GM18517 (cell line): Measurements from ENCODE around the gene MUCL3.
"Not testable (repeated sequence)": the region's sequence is repeated elsewhere in the genome, so short reads cannot be mapped to it uniquely, and the experiment has no call there.

Experiments used
- ATAC-seq: cut with Tn5 transposase; IDR thresholded peaks from one replicate; pipeline ENCODE4 v1.9.1; 2021; ENCODE audit warnings: mild to moderate bottlenecking, moderate library complexity; ENCODE audit not compliant: unreplicated experiment

Gene MUCL3

DNA sequence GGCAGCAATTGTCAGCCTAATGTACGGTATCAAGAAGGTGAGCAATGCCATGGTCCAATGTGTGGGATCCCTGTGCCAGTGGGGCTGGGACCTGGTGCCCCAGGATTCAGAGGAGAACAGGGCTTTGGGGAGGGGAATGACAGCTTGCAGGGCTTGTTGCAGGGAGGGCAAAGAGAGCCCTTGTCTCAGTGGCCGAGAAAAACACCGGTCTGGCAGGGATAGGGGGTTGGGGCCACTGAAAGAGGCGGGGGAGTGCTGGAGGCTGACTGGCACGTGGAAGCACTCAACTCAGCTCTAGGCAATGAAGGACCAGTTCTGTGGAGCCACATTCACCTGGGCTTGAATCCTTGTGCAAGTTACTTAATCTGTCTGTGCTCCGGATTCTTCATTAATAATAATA is 3.5 kb upstream of the MUCL3 start:
- ATAC-seq, result no peak

DNA sequence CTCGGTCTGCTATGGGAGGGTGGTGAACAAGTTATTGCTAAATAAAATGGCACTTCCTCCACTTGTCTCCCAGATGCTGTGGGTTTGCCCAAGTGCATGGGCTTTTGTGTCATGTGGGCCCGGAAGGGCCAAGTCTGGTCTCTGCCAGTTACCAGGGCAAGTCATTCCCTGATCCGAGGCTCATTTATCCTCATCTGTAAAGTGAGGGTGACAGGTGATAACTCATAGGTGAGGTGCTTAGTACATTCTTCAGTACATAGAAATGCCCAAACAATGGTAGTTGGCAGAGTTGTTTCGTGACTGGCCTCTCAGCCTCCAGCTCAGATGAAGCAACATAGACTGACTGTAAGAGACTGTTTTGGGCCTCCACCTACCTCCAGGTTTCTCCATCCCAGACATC is 2.0 kb upstream of the MUCL3 start:
- ATAC-seq, result no peak

DNA sequence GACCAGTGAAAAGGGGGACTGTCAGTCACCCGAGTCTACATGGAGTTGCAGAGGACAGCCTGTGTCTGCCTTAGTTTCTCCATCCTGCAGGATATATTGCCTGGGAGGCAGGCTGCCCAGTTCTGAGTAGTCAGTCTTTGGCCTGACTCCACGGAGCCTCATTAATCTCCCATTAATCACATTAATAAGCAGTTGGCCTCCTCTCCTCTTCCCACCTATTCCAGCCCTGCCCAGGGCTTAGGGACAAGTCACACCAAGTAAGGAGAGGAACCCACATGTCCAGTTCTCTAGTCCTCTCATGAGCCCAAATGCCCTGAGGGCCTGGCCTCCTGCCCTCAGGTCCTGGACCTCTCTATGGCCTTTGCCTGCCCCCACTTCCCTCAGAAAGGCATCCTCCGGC is 1.3 kb upstream of the MUCL3 start:
- no peak for ATAC-seq

DNA sequence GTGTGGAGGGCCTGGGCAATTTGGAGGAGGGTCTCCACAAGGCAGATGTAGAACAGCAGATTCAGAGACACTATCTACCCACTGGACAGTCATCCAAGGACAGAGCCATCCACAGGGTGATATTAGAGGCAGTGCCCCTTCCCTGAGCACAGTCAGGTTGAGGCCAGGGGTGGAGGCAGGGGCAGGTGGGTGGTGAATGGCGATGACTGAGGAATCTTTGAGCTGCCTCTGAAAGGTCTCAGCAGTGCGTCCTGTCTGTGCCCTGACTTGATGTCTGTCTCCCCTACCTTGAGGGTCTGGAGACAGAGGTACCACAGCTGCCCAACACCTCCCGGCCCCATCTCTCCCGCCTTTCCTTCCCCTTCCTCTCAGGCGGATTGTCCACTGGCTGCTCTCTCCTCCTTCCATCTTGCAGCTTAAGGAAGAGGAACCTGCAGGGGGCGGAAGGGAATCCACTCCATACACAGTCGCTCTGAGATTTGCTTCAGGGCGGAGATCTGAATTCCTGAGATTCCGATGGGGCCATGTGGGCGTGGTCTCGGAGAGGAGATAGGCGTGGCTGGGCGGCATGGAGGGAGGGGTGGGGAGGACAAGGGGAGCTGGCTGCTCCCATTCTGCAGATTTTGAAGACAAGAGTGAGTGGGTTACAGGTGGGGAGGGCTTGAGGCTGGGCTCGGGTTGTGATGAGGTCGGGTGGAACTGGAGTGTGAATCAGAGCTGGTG is 1.7 kb downstream of the MUCL3 start:
- ATAC-seq, result no peak

DNA sequence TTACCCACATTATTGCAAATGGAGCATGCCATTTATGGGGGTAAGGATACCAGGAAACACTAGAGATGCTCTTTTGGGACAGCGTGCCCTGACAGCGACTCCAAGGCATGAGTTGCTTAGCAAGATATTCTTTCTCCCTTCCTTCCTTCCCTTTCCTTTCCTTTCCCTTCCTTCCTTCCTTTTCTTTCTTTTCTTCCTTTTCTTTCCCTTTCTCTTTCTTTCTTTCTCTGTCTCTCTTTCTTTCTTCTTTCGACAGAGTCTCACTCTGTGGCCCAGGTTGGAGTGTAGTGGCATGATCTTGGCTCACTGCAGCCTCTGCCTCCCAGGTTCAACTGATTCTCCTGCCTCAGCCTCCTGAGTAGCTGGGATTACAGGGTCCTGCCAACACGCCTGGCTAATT is 3.3 kb downstream of the MUCL3 start:
- no peak for ATAC-seq

DNA sequence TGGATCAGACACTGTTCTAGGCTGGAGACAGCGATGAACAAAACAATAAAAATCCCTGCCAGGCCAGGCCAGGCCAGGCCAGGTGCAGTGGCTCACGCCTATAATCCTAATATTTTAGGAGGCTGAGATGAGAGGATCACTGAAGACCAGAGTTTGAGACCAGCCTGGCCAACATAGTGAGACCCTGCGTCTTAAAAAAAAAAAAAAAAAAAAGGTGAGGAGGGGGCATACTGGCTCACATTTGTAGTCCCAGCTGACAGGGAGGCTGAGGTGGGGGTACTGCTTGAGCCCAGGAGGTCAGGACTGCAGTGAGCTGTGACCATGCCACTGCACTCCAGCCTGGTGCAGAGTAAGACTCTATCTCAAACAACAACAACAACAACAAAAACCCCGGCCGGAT is 4.5 kb downstream of the MUCL3 start:
- no peak for ATAC-seq

DNA sequence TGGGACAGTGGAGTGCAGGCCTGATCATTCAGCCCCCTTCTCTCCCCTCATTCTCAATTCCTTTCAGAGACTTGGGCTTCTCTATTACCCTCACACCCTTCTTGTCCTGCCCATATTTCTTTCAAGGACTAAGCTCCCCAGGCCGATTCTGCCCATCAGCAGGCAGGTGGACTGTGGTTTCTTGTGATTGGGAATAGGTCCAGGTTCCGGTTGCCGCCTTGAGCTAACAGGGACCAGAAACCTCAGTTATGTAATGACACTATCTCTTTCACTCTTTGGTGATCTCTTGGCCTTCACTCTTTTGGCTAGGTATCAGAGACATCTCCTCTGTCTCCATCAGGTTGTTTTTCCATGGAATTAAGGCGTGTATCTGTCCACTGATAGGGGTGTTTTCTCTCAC is 6.5 kb downstream of the MUCL3 start:
- ATAC-seq, result no peak

DNA sequence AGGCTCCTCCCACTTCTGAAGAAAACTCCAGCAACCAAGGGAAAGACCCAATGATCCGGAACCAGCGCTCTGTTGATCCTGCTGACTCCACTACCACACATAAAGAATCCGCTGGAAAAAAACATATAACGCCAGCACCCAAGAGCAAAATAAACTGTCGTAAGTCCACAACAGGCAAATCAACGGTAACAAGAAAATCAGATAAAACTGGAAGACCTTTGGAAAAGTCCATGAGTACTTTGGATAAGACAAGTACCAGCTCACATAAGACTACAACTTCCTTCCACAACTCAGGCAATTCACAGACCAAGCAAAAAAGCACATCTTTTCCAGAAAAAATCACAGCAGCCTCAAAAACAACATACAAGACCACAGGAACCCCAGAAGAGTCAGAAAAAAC is 8.0 kb downstream of the MUCL3 start:
- no peak for ATAC-seq

DNA sequence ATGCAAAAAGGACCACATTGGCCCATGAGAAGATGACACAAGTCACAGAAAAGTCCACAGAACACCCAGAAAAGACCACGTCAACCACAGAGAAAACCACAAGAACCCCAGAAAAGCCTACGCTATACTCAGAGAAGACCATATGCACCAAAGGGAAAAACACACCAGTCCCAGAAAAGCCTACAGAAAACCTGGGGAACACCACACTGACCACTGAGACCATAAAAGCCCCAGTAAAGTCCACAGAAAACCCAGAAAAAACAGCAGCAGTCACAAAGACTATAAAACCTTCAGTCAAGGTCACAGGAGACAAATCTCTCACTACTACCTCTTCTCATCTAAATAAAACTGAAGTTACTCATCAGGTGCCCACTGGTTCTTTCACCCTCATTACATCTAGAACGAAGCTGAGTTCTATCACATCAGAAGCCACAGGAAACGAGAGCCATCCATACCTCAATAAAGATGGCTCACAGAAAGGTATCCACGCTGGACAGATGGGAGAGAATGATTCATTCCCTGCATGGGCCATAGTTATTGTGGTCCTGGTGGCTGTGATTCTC is 11.2 kb downstream of the MUCL3 start:
- no peak for ATAC-seq

DNA sequence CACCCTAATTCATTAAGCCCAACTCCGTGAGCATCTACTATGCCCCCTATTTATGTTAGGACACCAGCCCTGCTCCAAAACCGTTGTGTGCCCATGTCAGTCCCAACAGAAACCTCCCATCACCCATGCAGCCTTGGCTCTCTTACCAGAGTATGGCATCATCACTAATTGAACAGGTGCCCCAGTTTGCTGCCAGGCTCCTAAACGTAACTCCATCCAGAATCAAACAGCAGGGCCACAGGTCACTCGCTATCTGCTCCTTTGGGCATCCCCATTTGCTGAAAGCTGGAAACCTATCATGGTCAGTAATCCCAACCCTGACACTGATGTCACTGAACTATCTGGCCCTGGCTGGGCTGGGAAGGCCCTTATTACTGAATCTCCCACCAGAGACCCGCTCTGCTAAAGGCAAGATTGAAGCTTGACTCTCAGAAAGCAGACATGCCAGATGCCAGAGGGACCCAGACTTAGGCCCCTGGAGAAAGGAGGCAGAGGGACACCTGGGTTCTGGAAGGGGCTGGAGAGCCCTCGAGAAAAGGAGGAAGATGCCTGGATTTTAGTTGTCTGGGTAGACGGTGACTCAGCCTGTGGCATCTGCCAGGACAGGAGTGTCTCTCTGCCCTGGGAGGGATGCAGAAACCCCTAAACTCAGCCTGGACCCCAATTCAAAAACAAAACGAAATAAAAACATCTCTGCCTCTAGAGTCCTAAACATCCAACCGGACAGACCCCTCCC is 14.0 kb downstream of the MUCL3 start:
- ATAC-seq, result no peak

DNA sequence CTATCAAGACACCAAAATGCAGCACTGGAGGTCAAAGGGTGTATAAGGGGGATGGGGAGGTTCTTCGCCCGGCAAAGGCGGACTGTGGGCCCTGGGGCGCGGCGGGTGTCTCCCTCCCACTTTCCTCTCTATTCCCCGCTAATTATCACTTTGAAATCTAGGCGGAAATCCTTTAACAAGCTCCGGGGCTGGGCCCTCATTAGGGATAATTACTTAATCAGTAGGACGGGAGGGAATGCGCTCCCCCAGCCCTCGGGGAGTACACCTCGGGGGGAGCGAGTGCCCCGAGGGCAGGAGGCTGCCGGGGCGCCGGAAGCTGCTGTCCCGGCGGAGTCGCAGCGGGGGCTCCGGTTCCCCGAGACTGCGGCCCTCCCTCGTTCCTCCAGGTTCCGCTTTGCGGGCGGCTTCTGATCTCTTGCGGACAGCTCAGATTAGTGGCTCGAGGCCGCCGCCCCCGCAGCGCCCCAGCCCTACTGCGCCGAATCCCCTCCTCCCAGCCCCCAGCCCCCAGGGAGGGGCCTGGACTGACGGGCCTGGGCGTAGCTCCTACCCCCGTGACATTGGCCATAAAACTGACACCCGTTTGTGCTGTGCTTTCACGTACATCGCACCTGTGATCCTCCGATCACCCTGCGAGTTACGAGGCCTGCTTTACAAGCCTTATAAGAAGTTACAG is 14.7 kb downstream of the MUCL3 start:
- no peak for ATAC-seq

DNA sequence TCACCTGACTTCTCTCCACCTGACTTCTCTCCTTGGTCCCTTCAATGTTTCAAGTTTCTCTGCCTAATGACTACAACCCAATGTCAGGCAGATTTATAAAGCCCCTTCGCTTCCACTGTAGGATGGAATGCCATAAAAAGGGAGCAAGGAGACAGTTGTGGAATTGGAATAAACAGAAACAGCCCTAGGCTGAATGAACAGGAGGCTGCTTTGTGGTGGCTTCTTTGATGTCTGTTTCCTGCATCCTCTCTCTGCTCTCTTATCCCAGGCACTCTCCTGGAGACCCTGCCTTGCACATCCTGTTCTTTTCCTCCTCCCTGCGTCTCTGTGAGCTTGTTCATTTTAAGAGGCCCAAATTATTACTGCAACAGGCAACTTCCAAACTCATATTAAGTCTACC is 16.9 kb downstream of the MUCL3 start:
- no peak for ATAC-seq

DNA sequence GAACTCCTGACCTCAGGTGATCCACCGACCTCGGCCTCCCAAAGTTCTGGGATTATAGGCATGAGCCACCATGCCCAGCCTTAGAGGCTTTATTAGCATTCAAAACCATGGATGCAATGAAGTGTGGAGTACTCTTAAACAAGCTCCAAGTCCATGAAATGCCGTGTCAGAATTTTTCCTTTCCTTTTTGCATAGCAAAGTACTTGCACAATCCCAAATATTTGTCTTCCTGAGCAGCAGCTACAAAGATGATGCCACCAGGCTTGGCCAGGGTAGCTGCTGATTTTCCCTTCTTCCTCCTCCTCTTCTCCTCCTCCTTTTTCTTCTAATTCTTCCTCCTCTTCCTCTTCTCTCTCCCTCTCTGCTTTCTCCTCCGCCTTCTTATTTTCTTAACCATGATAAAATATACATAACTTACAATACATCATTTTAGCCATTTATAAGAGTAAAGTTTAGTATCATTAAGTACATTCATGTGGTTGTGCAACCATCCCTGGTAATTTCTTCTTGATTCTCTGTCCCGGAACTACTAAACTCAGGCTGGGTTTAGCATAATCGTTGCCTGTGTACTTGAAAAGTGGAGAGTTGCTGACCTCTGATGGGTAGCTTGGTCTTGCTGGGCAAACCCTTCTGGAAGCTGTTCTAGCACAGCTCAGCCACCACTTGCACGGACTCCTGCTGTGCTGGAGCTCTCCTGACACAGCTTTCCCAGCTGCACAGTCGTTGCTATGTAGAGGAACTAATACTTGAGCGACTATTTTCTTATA is 20.3 kb downstream of the MUCL3 start:
- no peak for ATAC-seq

DNA sequence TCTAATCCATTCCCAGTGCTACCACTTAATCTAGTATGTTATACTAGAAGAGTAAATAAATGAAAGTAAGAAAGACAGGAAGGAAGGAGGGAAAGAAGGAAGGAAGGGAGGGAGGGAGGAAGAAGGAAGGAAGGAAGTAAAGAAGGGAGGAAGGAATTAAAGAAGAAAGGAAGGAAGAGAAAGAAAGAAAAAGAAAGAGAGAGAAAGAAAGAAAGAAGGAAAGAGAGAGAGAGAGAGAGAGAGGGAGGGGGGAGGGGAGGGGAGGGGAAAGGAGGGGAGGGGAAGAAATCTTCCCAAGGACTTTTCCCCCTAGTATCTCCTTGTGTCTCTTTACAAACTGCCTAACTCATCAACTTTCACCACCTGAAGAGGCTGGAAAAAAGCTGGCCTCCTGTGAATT is 21.9 kb downstream of the MUCL3 start:
- no peak for ATAC-seq

DNA sequence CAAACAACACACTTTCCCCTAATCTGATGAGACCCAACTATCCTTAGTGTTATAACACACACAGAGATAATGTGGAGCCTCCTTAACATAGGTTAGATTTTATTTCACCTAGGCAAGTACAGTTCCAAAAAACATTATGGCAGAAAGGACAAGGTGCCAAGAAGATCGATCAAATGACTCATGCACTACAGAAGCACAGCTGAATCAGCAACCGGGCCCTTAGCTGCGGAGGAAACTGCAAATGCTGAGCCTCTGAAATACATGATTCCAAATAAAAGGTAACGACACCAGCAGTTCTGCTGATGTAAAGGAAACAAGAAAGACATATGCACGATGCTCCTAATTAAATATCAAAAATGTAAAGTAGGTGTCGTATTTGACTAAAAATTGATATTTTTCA is 22.9 kb downstream of the MUCL3 start:
- no peak for ATAC-seq

DNA sequence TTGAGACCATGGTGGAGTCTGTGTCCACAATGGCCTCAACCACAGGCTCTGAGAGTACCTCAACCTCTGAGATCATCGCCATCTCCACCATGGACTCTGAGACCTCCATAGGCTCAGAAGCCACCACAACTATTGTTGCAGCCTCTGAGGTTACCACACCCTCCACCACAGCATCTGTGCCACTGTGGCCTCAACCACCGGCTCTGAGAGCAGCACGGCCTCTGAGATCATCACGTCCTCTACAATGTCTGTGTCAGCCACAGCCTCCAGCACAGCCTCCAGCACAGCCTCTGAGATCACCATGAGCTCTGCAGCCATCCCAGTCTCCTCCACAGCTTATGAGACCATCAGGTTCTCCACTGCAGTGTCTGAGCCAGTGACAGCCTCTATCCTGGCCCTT is 23.3 kb downstream of the MUCL3 start:
- ATAC-seq, result no peak

DNA sequence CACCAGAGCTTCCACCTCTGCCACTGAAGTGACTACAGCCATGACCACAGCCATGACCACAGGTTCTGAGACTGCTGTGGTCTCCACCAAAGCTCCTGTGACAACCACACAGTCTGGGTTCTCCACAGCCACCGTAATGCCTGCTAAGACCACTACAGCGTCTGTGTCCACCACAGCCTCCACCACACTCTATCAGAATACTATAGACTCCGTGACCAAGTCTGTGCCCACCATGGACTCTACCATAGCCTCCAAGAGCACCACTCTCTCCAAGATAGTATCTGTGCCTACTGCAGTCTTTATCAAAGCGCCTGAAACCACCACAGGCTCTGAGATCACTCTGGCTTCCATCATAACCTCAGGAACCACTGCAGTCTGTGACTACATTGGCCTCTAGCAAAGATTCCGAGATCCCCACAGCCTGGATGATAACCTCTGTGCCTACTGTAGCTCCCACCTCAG is 24.4 kb downstream of the MUCL3 start:
- no peak for ATAC-seq

DNA sequence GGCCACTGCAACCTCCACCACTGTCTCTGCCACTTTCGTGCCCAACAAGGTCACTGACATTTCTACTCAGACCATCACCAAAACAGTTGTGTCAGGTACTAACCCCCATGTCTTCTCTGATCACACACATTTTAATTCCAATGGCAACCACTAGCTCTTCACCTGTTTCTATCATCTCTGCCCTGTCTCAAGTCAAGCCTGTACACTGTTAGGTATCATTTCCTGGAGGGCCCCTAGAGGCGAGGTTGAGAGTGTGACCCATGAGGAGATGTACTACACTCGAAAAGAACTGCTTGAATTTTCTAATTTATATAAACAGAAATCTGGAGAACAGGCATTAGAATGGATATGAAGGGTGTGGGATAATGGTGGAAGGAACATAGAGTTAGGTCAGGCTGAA is 25.4 kb downstream of the MUCL3 start:
- ATAC-seq, result no peak

DNA sequence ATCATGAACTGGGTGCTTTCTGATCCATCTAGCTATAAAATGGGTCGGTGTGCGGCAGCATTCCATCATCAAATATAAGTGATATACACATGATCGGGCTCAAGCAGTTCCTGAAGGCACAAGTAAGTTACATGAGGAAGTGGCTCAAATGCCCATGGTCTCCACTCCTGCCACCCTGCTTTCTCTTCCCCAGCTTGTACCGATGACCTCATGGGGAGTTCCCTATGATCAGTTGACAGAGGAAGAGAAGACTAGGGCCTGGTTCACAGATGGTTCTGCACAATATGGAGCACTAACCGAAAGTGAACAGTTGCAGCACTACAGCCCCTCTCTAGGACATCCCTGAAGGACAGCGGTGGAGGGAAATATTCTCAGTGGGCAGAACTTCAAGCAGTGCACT is 28.4 kb downstream of the MUCL3 start:
- not testable (repeated sequence) for ATAC-seq

DNA sequence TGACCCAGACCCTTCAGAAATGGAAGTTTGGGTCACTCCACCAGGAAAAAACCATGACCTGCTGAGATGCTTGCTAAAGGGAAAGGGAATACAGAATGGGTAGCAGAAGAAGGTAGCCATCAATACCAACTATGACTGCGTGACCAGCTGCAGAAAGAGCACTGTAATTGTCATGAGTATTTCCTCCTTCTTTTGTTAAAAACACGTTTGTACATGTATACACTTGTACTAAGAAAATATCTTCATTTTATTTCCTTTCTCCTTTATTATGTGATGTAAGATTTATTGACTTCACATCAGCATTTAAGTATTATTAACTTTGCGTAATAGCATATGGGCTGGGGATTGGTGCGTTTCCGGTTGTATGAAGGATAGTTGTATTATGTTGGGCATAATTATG is 30.2 kb downstream of the MUCL3 start:
- ATAC-seq, result no peak

DNA sequence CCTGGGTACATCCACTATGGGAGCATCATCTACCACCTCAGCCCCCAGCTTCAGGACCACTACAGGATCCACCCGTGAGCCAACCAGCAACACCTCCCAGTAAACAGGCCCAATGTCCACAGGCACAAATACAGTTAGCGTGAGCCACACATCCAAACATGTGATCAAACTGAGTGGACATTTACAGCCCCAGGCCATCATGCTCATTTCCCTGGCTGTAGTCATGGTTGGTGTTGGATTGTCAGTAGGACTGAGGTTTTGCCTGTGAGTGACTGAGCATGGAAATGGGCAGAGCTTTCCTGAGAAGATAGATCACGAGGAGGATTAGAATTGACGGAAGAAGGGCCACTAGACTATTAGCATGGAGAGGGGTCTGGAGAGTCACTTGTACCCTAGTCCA is 32.0 kb downstream of the MUCL3 start:
- ATAC-seq, result no peak
